Breast epithelium (tissue), 4 donors: Measurements from ENCODE around the gene PRDM16. TPM values are rescaled to one million over a fixed set of nuclear protein-coding genes. Genes with fewer than 3 reads are reported as not detected.

Experiments
- DNase-seq, 2 donors: peaks; one replicate each; pipeline ENCODE4 v3.0.0-alpha.2; 2019; ENCODE audit warnings: low spot score in 2 of 2
- H3K27ac ChIP-seq, 2 donors: fragments of 200-600 bp; sonication (generic) in 1 of 2; one replicate each; pipeline ENCODE4 v1.5.1; 2016 to 2019; ENCODE audit warnings: mild to moderate bottlenecking in 1 of 2
- H3K27me3 ChIP-seq, 2 donors: fragments of 200-600 bp; sonication (generic) in 1 of 2; one replicate each; pipeline versions ENCODE4 v1.5.1 to v1.6.0; 2017 to 2019; ENCODE audit warnings: control low read depth in 1 of 2, mild to moderate bottlenecking in 1 of 2
- H3K36me3 ChIP-seq: fragments of 200-600 bp; one replicate; pipeline ENCODE4 v1.5.1; 2019
- H3K4me1 ChIP-seq, 2 donors: fragments of 200-600 bp; sonication (generic); one replicate each; pipeline ENCODE4 v1.5.1; 2016 to 2019; ENCODE audit warnings: control low read depth in 1 of 2
- H3K4me3 ChIP-seq, 3 donors: fragments of 200-600 bp; sonication (generic); 1 replicate in 2 of 3; 2 replicates in 1 of 3; pipeline ENCODE4 v1.5.1; 2016 to 2019; ENCODE audit warnings: mild to moderate bottlenecking in 3 of 3, moderate library complexity in 2 of 3
- H3K9me3 ChIP-seq, 2 donors: fragments of 200-600 bp; sonication (generic) in 1 of 2; one replicate each; pipeline ENCODE4 v1.5.1; 2016 to 2019; ENCODE audit warnings: control low read depth in 1 of 2
- POLR2A ChIP-seq: fragments of 450-650 bp; IDR thresholded peaks from one replicate; pipeline ENCODE4 v1.6.1; 2016; ENCODE audit warnings: antibody characterized with exemption, mild to moderate bottlenecking, moderate library complexity
- POLR2AphosphoS5 ChIP-seq, 3 donors: sonication (generic); formaldehyde crosslinking; IDR thresholded peaks; one replicate each; pipeline ENCODE4 v1.6.1; 2017; ENCODE audit warnings: antibody characterized with exemption in 3 of 3
- intact Hi-C: fragments of 100-400 bp; cut with DNase I; formaldehyde crosslinking; loops from one replicate; pipeline ENCODE4 v1.15.1; 2023; ENCODE audit warnings: low total_unique reads
- total RNA-seq, 3 donors: library from RNA; depleted of rRNA; stranded (reverse); fragments of >200 nt; gene quantifications; one replicate each; pipeline ENCODE4 v1.1.0, GENCODE V29; 2016
- TF ChIP-seq, protein P1 (sequence below), 3 donors: fragments of 450-650 bp; IDR thresholded peaks; one replicate each; pipeline ENCODE4 v1.5.1; 2016 to 2017; ENCODE audit warnings: antibody characterized with exemption in 3 of 3, mild to moderate bottlenecking in 3 of 3, moderate library complexity in 3 of 3

Gene PRDM16
- 1 to 10 TPM in 2 of 3 donors, under 1 TPM in 1; 0.48 to 3.8 (median 3.6) TPM for total RNA-seq

DNA sequence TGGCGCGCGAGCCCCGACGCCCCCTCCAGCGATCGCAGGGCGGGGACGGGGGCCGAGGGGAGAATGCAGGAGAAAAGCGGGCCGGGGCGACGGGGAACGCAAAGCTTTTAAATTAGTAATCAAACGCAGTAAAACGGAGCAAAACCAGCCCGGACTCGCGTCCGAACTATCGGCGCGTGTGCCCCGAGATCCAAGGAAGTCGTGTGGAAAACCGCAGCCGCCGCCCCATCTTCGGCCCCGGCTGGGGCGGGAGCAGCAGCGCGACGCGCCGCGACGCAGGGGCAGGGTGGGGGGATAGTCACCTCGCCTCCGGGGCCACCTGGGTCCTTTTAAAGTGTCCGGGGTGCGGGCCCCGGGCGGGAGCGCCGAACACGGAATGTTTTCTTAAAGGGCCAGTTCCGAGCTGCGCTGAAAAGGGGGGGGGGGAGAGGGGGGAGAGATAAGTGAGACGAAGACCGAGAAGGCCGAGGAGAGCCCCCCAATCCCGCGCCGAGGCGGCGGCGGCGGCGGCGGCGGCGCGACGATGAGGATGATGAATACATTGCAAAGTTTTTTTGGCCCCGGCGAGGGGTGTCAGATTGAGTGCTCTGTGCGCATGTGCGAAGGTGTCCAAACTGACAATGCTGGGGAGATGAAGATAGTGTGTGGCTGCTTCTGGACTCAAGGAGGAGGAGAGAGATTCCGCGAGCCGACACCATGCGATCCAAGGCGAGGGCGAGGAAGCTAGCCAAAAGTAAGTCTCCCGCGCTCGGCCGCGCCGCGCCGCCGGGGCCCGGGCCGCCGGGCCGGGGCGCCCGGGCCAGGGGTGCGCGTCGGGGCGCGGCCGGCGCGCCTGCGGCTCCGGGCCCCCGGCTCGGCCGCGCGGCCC, at the start of gene PRDM16:
TSS of gene PRDM16 (plus strand) at position 640 of the 868 bp plus-strand sequence. CDS start at position 697, 57 bp downstream.
- Histone ChIP-seq H3K9me3 (no peaks in the 10 kb centered on the region), H3K27me3 (peaks cover 7 to 91% of the 10 kb centered on the region in 2 donors), H3K4me3 (peak within 1 kb of the TSS; percentile 71 to 81 (median 74)), H3K4me1 (peaks cover 2 to 10% of the 10 kb centered on the region in 2 donors), H3K36me3 (no peaks in the 10 kb centered on the region), H3K27ac (peak within 1 kb of the TSS; percentile 45 to 59)
- no peak for DNase-seq
- TF ChIP-seq POLR2AphosphoS5 (IDR thresholded peaks at IDR 0.05): no peak
- TF ChIP-seq, protein P1, sequence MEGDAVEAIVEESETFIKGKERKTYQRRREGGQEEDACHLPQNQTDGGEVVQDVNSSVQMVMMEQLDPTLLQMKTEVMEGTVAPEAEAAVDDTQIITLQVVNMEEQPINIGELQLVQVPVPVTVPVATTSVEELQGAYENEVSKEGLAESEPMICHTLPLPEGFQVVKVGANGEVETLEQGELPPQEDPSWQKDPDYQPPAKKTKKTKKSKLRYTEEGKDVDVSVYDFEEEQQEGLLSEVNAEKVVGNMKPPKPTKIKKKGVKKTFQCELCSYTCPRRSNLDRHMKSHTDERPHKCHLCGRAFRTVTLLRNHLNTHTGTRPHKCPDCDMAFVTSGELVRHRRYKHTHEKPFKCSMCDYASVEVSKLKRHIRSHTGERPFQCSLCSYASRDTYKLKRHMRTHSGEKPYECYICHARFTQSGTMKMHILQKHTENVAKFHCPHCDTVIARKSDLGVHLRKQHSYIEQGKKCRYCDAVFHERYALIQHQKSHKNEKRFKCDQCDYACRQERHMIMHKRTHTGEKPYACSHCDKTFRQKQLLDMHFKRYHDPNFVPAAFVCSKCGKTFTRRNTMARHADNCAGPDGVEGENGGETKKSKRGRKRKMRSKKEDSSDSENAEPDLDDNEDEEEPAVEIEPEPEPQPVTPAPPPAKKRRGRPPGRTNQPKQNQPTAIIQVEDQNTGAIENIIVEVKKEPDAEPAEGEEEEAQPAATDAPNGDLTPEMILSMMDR (IDR thresholded peaks at IDR 0.05): no peak
- TF ChIP-seq POLR2A: no peak
- intact Hi-C loops: no loop called here

DNA sequence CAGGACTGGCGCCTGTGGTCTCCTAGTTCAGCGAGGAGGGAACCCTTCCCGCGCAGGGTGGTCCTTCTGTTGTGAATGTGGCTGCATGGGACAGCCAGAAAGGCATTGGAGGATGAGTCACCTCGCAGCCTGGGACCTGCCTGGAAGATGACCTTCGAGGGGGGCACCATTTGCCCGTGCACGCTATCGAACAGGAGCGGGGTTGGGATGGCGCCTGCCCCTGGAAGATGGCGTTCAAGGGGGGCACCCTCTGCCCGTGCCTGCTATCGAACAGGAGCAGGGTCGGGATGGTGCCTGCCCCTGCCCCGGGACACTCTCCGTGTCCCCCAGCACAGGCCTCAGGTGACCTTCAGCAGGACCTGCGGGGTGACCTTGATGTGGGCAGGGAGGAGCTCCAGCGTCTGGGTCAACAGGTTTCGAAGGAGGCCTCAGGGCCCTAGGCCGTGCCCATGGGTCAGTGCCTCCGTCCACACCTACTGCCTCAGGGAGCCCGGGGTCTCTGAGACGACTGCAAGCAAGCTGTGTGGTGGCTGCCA, 49.4 kb upstream of the PRDM16 start:
- H3K4me3 ChIP-seq: no peak overlapping the region
- peak in 1 of 2 donors; percentile 42 for DNase-seq
- TF ChIP-seq POLR2AphosphoS5 (IDR thresholded peaks at IDR 0.05): no peak
- TF ChIP-seq, protein P1 (IDR thresholded peaks at IDR 0.05): no peak
- no peak for TF ChIP-seq POLR2A
- no peaks in the 10 kb centered on the region for H3K36me3 ChIP-seq
- no peaks in the 10 kb centered on the region for H3K4me1 ChIP-seq
- H3K27me3 ChIP-seq: peaks cover 0 to 53% of the 10 kb centered on the region in 2 donors
- intact Hi-C loops: loop anchor here (10.0 kb wide), 1 partner anchor 395 kb away; no protein-coding TSS in a partner anchor
- H3K9me3 ChIP-seq: peaks cover 0 to 2% of the 10 kb centered on the region in 2 donors
- no peak overlapping the region for H3K27ac ChIP-seq

DNA sequence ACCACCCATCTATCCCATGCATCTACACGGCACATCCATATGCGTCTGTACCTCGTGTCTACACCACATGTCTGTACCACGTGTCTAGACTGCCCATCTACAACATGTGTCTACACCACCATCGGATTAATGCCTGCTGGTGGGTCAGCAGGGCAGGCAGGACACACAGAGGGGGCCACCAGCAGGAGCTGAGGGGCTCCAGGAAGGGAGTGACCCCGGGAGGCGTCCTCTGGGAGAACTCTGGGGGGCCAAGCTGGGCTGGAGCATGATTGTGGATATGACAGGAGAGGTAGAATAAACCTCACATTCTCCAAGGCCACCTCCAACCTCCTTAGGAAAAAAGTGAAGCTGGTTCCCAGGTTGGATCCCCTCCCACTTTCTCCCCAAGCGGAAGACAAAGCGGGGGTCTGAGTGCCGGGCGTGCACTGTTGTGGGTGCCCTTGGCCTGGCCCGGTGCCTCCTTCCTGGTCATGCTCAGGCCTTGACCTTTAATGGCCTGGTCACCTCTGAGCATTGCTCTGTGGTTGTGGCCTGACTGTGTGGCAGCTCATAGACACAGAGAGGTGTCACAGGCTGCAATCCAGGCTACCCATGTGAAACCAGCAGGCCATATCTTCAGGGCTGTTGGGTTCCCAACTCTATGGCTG, 48.6 kb upstream of the PRDM16 start:
- peaks cover 0 to 49% of the 10 kb centered on the region in 2 donors for H3K27me3 ChIP-seq
- DNase-seq: peak in 1 of 2 donors; percentile 46
- intact Hi-C loops: no loop called here

DNA sequence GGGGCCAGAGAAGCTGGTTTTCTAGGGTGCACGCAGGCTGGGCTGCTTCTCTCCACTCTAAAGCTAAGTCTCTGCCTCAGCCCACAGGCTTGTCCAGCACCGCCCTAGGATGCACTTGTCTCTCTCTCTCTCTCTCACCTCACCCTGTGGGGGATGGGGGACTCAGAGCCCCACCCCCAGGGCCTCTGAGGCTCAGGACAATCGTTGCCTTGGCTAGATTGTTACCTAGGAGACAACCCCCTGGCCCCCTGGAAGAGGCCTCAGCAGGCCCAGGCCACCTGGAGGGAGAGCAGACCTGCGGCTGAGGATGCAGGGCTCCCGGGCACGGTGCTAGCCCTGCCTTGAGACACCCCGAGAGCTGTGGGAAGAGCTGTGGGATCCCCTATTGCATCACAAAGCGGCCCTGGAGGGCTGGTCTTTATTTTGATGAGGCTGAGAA, 47.8 kb upstream of the PRDM16 start, which contains the start of gene ACTRT2:
TSS of gene ACTRT2 (plus strand) at position 235 of the 439 bp plus-strand sequence. CDS start 220 bp downstream, outside the sequence.
- Histone ChIP-seq H3K27me3 (peaks cover 0 to 43% of the 10 kb centered on the region in 2 donors), H3K9me3 (peaks cover 0 to 3% of the 10 kb centered on the region in 2 donors), H3K27ac (no peak within 1 kb of the TSS), H3K4me1 (no peaks in the 10 kb centered on the region), H3K36me3 (no peaks in the 10 kb centered on the region), H3K4me3 (no peak within 1 kb of the TSS)
- TF ChIP-seq POLR2A (no peak), POLR2AphosphoS5 (IDR thresholded peaks at IDR 0.05) (no peak)
- TF ChIP-seq, protein P1 (IDR thresholded peaks at IDR 0.05): no peak
- intact Hi-C loops: no loop called here
- DNase-seq: peak in 1 of 2 donors; percentile 30

More for the DNA sequence above, 48.6 kb upstream of the PRDM16 start:
- Histone ChIP-seq H3K27ac (no peak overlapping the region), H3K9me3 (peaks cover 0 to 3% of the 10 kb centered on the region in 2 donors), H3K4me1 (no peaks in the 10 kb centered on the region), H3K36me3 (no peaks in the 10 kb centered on the region), H3K4me3 (no peak overlapping the region)
- TF ChIP-seq, protein P1 (IDR thresholded peaks at IDR 0.05): no peak
- TF ChIP-seq POLR2A (no peak), POLR2AphosphoS5 (IDR thresholded peaks at IDR 0.05) (no peak)
